ENCODE data around the gene CYP4X1. TPM values are rescaled to one million over a fixed set of nuclear protein-coding genes. Genes with fewer than 3 reads are reported as not detected.

Gene CYP4X1
- total and polyA plus RNA-seq, 9 of the 15 experiments (the other 6 are each of a cell fraction or from before 2014, with no cell fraction given): 0.03 to 0.17 (median 0.06) TPM; not detected in 6

- no peaks in the 10 kb centered on the region for H3K9me3 ChIP-seq (replicated peaks; ENCODE audit: control insufficient read depth, insufficient read depth, low read depth, low read length)
- H3K4me2 ChIP-seq (ENCODE audit: insufficient read depth, low read length): no peak overlapping the region
- H3K27ac ChIP-seq (ENCODE audit: extremely low read depth, low read depth, low read length): no peak overlapping the region
- TF ChIP-seq PML (IDR thresholded peaks at IDR 0.05; ENCODE audit: low read length): no peak
- TF ChIP-seq EHMT2 (IDR thresholded peaks at IDR 0.05): no peak
- TF ChIP-seq ZKSCAN8 (CRISPR knock-in tag; IDR thresholded peaks at IDR 0.05): no peak
- TF ChIP-seq ATF6 (CRISPR knock-in tag; IDR thresholded peaks at IDR 0.05): no peak
- no peak for TF ChIP-seq ZFP1 (CRISPR knock-in tag; IDR thresholded peaks at IDR 0.05)
- no peak for TF ChIP-seq ZNF324 (CRISPR knock-in tag; IDR thresholded peaks at IDR 0.05)
- no peak for TF ChIP-seq NFRKB (IDR thresholded peaks at IDR 0.05; ENCODE audit: low read depth)
- no peak for TF ChIP-seq NFE2 (IDR thresholded peaks at IDR 0.05; ENCODE audit: low read depth)
- TF ChIP-seq CREB5 (CRISPR knock-in tag; IDR thresholded peaks at IDR 0.05): no peak
- no peak for TF ChIP-seq ZNF124 (CRISPR knock-in tag; IDR thresholded peaks at IDR 0.05)
- TF ChIP-seq THRA (IDR thresholded peaks at IDR 0.05): no peak
- TF ChIP-seq ZNF75A (CRISPR knock-in tag; IDR thresholded peaks at IDR 0.05): no peak
- TF ChIP-seq MXI1 (IDR thresholded peaks at IDR 0.05; ENCODE audit: low read depth, low read length): no peak
- H4K20me1 ChIP-seq (replicated peaks; ENCODE audit: control insufficient read depth, insufficient read depth, low read length): no peaks in the 10 kb centered on the region
- no peaks in the 10 kb centered on the region for H3K79me2 ChIP-seq (ENCODE audit: control insufficient read depth, insufficient read depth, low read length)
- intact Hi-C loops (cut with micrococcal nuclease) (no loop called here), in situ Hi-C loops (cut with MboI) (no loop called here)
- WGBS (ENCODE audit: insufficient coverage, low coverage, missing lambda C conversion rate): 0% methylated on average over 1 of the region's 1 CpG
- ATAC-seq: no peak
- POLR2A ChIA-PET: no interaction called here
- H3K36me3 ChIP-seq (ENCODE audit: control insufficient read depth, insufficient read depth, low read length): no peaks in the 10 kb centered on the region
- no peaks in the 10 kb centered on the region for H3K4me1 ChIP-seq (replicated peaks in 1 of 2; ENCODE audit: control insufficient read depth in 2 of 2, insufficient read depth in 2 of 2, low read length in 2 of 2)
- BruUV-seq (replicated peaks): no TSS peak
- no peak for FAIRE-seq
- no peak overlapping the region for H3K4me3 ChIP-seq
- H2AFZ ChIP-seq (ENCODE audit: low read depth, low read length): no peak overlapping the region
- H3K9ac ChIP-seq (ENCODE audit: insufficient read depth in 1 of 2, low read depth in 2 of 2, low read length in 2 of 2): no peak overlapping the region
- CTCF ChIA-PET (ENCODE audit: low intra/inter-chr PET ratio): no interaction called here
- DNase-seq (ENCODE audit: extremely low read depth in 1 of 4, low spot score in 3 of 4): no peak
- H3K9me1 ChIP-seq (ENCODE audit: control insufficient read depth, insufficient read depth, low read length): no peaks in the 10 kb centered on the region
- no peaks in the 10 kb centered on the region for H3K27me3 ChIP-seq (ENCODE audit: control insufficient read depth in 2 of 2, insufficient read depth in 2 of 2, low read length in 2 of 2)
These were observed 35.9 kb downstream of the CYP4X1 start for GRCh38 chr1:47059376-47059775.
